ENCODE data around the gene NDOR1. TPM values are rescaled to one million over a fixed set of nuclear protein-coding genes. Genes with fewer than 3 reads are reported as not detected.

Gene NDOR1
- total and polyA plus RNA-seq, 5 donors, result 5.1 to 7.9 (median 5.3) TPM

GRCh38 chr9:137218754-137219271 is 13.3 kb downstream of the NDOR1 start:
- no peak overlapping the region for H3K27ac ChIP-seq (ENCODE audit: low read length)
- 35% methylated on average over 12 of the region's 12 CpGs for WGBS
- DNase-seq, result peak in 2 of 3 donors; percentile 60 to 76

DNA sequence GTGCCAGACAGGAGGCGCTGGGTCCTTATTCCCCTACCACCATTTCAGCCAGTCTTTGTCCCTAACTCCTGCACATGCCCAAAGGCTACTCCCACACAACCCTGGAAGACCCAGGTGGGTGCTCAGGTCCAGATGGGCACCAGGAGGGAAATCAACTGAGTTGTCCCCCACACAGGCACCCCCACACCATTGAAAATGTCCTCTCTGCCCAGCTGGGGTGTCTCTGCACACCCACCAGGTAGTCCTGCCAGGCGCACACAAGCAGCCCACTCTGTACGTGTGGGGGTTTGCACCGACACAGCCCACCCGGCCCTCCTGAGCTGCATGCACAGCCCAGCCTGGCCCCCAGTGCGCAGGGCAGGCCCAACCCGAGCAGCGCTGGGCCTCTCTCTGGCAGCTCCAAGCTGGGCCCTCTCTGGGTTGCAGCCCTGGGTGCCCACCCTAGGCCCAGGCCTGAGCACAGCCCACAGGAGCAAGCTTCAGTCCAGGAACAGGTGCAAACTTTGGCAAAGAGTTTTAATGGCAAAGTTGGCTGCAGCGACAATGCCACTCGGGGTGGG is 14.3 kb downstream of the NDOR1 start:
- Histone ChIP-seq H3K4me3 (ENCODE audit: low read length) (no peak overlapping the region), H3K27me3 (ENCODE audit: control insufficient read depth, insufficient read depth) (no peaks in the 10 kb centered on the region), H3K27ac (ENCODE audit: low read length) (no peak overlapping the region), H3K4me1 (ENCODE audit: control insufficient read depth, insufficient read depth, low read length) (peaks cover 5% of the 10 kb centered on the region), H3K9me3 (ENCODE audit: control insufficient read depth, low read length) (no peaks in the 10 kb centered on the region)
- WGBS, result 89% methylated on average over 10 of the region's 10 CpGs
- ATAC-seq (no peak), DNase-seq (peak in 1 of 3 donors; percentile 52)
- intact Hi-C loops (cut with DNase I), result no loop called here

More at GRCh38 chr9:137218754-137219271, 13.3 kb downstream of the NDOR1 start:
- ATAC-seq, result no peak
- Histone ChIP-seq H3K27me3 (ENCODE audit: control insufficient read depth, insufficient read depth) (no peaks in the 10 kb centered on the region), H3K9me3 (ENCODE audit: control insufficient read depth, low read length) (no peaks in the 10 kb centered on the region), H3K4me1 (ENCODE audit: control insufficient read depth, insufficient read depth, low read length) (peaks cover 5% of the 10 kb centered on the region), H3K4me3 (ENCODE audit: low read length) (no peak overlapping the region)
- intact Hi-C loops (cut with DNase I), result no loop called here

DNA sequence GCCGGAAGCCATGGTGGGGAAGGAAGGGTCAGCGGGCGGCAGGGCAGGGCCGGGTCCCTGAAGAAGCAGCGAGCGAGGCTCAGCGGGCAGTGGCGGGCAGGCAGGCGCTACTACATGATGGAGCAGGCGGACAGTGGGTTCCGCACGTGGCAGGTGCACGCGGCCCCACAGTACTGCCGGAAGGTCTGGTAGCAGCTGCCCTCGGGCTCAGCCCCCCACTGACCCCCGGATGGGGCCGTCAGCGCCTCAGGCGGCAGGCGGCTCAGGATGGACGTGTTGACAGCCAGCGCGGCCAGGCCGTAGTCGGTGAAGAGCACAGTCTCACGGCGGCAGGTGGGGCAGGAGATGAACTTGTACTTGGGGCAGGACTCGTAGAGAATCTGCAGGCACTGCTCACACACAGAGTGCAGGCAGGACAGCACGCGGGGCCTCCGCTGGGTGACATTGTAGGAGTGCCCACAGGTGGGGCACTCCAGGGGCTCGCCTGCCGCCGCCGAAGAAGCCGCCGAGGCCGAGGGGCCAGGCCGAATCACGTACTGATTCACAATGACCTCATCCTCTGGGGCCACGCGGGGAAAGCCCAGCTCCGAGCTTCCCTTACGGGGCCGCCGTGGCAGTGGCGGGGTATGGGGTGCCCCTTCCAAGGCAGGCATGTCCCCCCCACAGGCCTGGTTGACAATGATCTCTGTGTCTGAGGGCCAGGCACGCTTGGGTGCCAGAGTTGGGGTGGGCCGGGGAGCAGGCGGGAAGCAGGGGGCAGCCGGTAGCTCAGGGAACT is 15.0 kb downstream of the NDOR1 start:
- Histone ChIP-seq H3K9me3 (ENCODE audit: control insufficient read depth, low read length) (no peaks in the 10 kb centered on the region), H3K27ac (ENCODE audit: low read length) (no peak overlapping the region), H3K4me1 (ENCODE audit: control insufficient read depth, insufficient read depth, low read length) (peaks cover 5% of the 10 kb centered on the region), H3K27me3 (ENCODE audit: control insufficient read depth, insufficient read depth) (no peaks in the 10 kb centered on the region), H3K4me3 (ENCODE audit: low read length) (no peak overlapping the region)
- ATAC-seq (no peak), DNase-seq (peak in 1 of 3 donors; percentile 64)
- intact Hi-C loops (cut with DNase I), result no loop called here
- WGBS, result 72% methylated on average over 52 of the region's 52 CpGs

GRCh38 chr9:137221095-137221505 is 15.6 kb downstream of the NDOR1 start:
- DNase-seq (peak in 1 of 3 donors; percentile 69), ATAC-seq (no peak)
- 69% methylated on average over 14 of the region's 14 CpGs for WGBS
- Histone ChIP-seq H3K27me3 (ENCODE audit: control insufficient read depth, insufficient read depth) (no peaks in the 10 kb centered on the region), H3K4me3 (ENCODE audit: low read length) (peak overlapping the region; percentile 61), H3K27ac (ENCODE audit: low read length) (no peak overlapping the region), H3K9me3 (ENCODE audit: control insufficient read depth, low read length) (no peaks in the 10 kb centered on the region), H3K4me1 (ENCODE audit: control insufficient read depth, insufficient read depth, low read length) (peaks cover 5% of the 10 kb centered on the region)
- intact Hi-C loops (cut with DNase I), result no loop called here

GRCh38 chr9:137221506-137222111 is 16.1 kb downstream of the NDOR1 start:
- Histone ChIP-seq H3K9me3 (ENCODE audit: control insufficient read depth, low read length) (no peaks in the 10 kb centered on the region), H3K27ac (ENCODE audit: low read length) (no peak overlapping the region), H3K4me1 (ENCODE audit: control insufficient read depth, insufficient read depth, low read length) (peaks cover 5% of the 10 kb centered on the region), H3K27me3 (ENCODE audit: control insufficient read depth, insufficient read depth) (no peaks in the 10 kb centered on the region), H3K4me3 (ENCODE audit: low read length) (peak overlapping the region; percentile 61)
- ATAC-seq, result no peak
- intact Hi-C loops (cut with DNase I), result no loop called here
- WGBS, result 7% methylated on average over 61 of the region's 61 CpGs
- DNase-seq, result peak in 1 of 3 donors; percentile 71

GRCh38 chr9:137222190-137223077 is 16.9 kb downstream of the NDOR1 start, which contains the start of gene RNF208:
Gene RNF208, minus strand, starts transcription at chr9:137222240. Its CDS starts 1,028 bp downstream, at chr9:137221212.
- Histone ChIP-seq H3K27me3 (ENCODE audit: control insufficient read depth, insufficient read depth) (no peaks in the 10 kb centered on the region), H3K4me1 (ENCODE audit: control insufficient read depth, insufficient read depth, low read length) (peaks cover 5% of the 10 kb centered on the region), H3K4me3 (ENCODE audit: low read length) (peak within 1 kb of the TSS; percentile 61), H3K9me3 (ENCODE audit: control insufficient read depth, low read length) (no peaks in the 10 kb centered on the region), H3K27ac (ENCODE audit: low read length) (peak within 1 kb of the TSS; percentile 46)
- DNase-seq (peak in 1 of 3 donors; percentile 79), ATAC-seq (peak; percentile 1 to 6)
- WGBS, result 4% methylated on average over 88 of the region's 88 CpGs
- intact Hi-C loops (cut with DNase I), result no loop called here

- 2% methylated on average over 63 of the region's 63 CpGs for WGBS
- peak overlapping the region; percentile 61 for H3K27ac ChIP-seq (ENCODE audit: low read length)
- no peaks in the 10 kb centered on the region for H3K9me3 ChIP-seq (ENCODE audit: control insufficient read depth, low read length)
- peaks cover 5% of the 10 kb centered on the region for H3K4me1 ChIP-seq (ENCODE audit: control insufficient read depth, insufficient read depth, low read length)
- peak overlapping the region; percentile 61 for H3K4me3 ChIP-seq (ENCODE audit: low read length)
- peak; percentile 92 to 93 for ATAC-seq
- intact Hi-C loops (cut with DNase I), result no loop called here
- DNase-seq, result peak; percentile 98 to 99 (median 99)
- H3K27me3 ChIP-seq (ENCODE audit: control insufficient read depth, insufficient read depth), result no peaks in the 10 kb centered on the region
Measured at GRCh38 chr9:137223078-137223970, 17.8 kb downstream of the NDOR1 start.

DNA sequence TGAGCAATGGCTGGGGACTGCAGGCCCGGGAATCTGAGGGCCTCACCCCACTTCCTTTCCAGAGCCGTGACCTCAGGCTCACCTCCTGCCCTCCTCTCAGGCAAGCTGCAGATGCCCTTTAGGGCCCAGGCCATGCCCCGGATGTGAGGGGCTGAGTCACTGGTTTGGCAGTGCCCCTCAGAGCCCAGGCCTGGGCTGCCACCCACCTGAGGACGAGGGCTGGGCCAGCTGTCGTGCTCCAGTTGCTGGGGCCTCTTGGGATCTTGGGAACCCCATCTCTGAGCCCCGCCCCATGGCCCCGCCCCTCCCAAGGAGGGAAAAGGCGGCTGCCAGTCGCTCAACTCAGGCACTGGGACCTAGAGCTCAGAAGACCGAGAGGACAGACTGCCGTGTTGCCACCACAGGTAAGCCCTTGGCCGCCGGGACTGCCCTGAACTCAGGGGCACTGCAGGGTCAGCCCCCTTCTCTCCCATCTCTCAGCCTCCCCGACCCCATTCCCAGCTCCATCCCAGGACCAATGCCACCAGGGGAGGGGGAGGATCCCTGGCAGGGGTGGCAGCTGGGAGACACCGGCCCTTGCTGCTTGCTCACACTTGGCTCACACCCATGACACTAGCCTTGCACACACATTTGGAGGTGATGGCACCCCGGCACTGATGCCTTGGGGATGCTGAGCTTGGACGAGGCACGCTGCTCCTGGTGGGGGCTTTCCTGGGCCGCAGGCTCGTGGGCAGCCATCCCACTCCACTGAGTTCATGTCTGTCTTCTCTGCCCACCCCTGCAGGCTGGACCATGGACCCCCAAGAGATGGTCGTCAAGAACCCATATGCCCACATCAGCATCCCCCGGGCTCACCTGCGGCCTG is 19.6 kb downstream of the NDOR1 start, which contains the start of gene CYSRT1:
CYSRT1 (plus strand) TSS at position 345 of the 865 bp plus-strand sequence; CDS start at position 793, 448 bp downstream.
- DNase-seq (peak in 2 of 3 donors; percentile 30 to 66), ATAC-seq (no peak)
- WGBS, result 55% methylated on average over 23 of the region's 23 CpGs
- intact Hi-C loops (cut with DNase I), result loop anchor here in 3 of 4 donors (5.0 kb wide), 1 partner anchor 103 kb away; no protein-coding TSS in a partner anchor
- Histone ChIP-seq H3K9me3 (ENCODE audit: control insufficient read depth, low read length) (no peaks in the 10 kb centered on the region), H3K27me3 (ENCODE audit: control insufficient read depth, insufficient read depth) (no peaks in the 10 kb centered on the region), H3K4me1 (ENCODE audit: control insufficient read depth, insufficient read depth, low read length) (peaks cover 5% of the 10 kb centered on the region), H3K4me3 (ENCODE audit: low read length) (peak within 1 kb of the TSS; percentile 61), H3K27ac (ENCODE audit: low read length) (no peak within 1 kb of the TSS)
